ENCODE data around the gene DYNLT4. TPM values are rescaled to one million over a fixed set of nuclear protein-coding genes. Genes with fewer than 3 reads are reported as not detected.
A peak's percentile ranks its signal among the peaks of the same experiment; 100 is the strongest.

Gene DYNLT4
- total RNA-seq, 1 donor, result not detected

DNA sequence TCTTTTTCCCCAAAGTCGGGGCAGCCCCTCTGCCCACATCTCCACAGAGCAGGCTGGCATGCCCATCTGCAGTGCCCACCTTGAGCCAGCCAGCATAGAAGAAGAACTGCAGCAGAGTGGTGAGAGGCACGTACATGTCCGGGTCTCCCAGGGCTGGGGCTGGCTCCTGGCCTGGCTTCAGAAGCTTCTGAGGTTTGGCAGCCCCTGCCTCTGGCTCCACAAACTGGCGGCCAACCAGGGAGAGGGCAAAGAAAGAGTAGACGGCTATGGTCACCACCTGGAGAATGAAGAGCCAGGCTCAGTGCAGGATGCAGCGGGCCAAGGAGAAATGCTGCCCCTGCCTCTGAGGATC, 22.1 kb downstream of the DYNLT4 start:
- TF ChIP-seq, protein P1, sequence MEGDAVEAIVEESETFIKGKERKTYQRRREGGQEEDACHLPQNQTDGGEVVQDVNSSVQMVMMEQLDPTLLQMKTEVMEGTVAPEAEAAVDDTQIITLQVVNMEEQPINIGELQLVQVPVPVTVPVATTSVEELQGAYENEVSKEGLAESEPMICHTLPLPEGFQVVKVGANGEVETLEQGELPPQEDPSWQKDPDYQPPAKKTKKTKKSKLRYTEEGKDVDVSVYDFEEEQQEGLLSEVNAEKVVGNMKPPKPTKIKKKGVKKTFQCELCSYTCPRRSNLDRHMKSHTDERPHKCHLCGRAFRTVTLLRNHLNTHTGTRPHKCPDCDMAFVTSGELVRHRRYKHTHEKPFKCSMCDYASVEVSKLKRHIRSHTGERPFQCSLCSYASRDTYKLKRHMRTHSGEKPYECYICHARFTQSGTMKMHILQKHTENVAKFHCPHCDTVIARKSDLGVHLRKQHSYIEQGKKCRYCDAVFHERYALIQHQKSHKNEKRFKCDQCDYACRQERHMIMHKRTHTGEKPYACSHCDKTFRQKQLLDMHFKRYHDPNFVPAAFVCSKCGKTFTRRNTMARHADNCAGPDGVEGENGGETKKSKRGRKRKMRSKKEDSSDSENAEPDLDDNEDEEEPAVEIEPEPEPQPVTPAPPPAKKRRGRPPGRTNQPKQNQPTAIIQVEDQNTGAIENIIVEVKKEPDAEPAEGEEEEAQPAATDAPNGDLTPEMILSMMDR (IDR thresholded peaks at IDR 0.05; ENCODE audit: insufficient read depth, low read length), result no peak
- no peak for DNase-seq (ENCODE audit: low read depth)

DNA sequence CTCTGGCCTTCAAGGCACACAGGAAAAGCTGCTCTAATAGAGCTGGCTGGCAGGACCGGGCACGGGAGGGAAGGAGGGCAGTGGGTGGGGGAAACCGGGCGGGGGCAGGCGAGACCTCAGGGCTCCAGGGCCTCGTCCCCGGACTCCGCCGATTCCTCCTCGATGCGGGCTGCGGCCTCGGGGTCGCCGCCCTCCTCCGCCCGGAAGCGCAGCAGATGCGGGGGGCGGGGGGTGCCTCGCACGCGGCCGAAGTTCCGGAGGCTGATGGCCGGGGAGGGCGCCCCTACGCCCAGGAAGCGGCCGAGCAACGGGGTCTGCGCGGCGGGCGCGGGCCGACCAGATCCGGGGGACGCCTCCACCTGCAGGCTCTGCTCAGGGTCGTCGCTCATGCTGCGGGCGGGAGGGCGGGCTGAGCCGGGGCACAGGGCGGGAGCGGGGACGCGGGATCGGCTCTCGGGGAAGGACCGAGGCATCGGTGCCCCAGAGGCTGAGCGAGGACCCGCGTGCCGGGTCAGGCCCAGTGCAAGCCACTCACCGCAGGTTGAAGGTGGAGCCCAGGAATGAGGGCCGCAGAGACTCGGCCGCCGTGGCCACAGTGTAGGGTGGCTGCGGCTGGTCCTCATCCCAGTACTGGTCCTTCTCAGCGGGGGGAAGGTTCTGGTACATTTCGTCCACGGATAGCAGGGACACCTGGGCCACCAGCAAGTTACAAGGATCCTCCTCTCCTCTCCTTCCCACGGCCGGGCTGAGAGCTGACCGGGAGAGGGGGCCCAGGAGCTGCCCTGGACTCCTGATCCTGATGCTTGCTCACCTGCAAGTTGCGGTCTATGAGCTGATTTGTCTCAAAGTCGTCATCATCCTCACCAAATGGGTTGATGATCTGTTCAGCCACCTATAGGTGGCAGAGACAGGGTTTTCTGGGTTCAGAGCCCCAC, 22.8 kb downstream of the DYNLT4 start:
- no peak for DNase-seq (ENCODE audit: low read depth)
- peak overlapping the region; percentile 33 for H3K4me3 ChIP-seq (ENCODE audit: low read depth, low read length)
- TF ChIP-seq, protein P1 (IDR thresholded peaks at IDR 0.05; ENCODE audit: insufficient read depth, low read length), result peak; percentile 4

More for the DNA sequence above, 22.1 kb downstream of the DYNLT4 start:
- no peak overlapping the region for H3K4me3 ChIP-seq (ENCODE audit: low read depth, low read length)

DNA sequence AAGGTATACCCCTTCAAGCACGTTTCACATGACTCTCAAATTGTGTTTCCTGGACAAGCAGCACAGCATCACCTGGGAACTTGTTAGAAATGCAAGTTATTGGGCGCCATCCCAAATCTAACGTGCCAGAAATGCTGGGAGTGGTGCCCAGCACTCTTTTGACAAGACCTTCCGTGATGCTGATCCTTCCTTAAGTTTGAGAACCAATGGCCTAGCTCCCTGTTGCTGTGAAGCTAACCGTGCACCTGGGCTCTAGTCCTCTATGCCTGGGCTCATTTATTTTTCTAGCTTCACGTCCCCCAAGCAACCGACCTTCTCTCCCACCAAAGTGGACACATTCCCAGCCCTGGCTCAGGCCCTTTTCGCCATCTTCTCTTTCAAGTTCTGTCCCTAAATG, 23.5 kb downstream of the DYNLT4 start:
- peak; percentile 32 for DNase-seq (ENCODE audit: low read depth)
- TF ChIP-seq, protein P1 (IDR thresholded peaks at IDR 0.05; ENCODE audit: insufficient read depth, low read length), result no peak
- no peak overlapping the region for H3K4me3 ChIP-seq (ENCODE audit: low read depth, low read length)

DNA sequence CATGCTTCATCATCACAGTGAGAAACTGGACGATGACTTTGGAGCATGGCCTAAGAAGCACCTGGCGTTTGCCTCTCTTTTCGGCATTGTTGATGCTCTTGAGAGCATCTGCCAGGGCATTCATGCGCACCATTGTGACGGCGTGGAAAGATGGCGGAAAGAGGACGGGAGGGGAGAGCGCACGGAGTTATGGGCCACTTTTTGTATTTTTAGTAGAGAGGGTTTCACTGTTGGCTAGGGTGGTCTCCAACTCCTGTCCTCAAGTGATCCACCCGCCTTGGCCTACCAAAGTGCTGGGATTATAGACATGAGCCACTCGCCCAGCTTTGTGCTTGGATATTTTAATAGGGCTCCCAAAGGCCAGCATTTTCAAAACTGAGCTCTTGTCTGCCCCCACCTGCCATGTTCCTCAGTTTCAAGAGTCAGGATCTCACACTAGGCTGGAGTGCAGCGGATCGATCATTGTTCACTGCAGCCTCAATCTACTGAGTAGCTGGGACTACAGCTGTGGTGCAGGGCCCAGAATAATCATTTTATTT, 26.5 kb downstream of the DYNLT4 start:
- TF ChIP-seq, protein P1 (IDR thresholded peaks at IDR 0.05; ENCODE audit: insufficient read depth, low read length), result no peak
- no peak for DNase-seq (ENCODE audit: low read depth)
- H3K4me3 ChIP-seq (ENCODE audit: low read depth, low read length), result no peak overlapping the region

DNA sequence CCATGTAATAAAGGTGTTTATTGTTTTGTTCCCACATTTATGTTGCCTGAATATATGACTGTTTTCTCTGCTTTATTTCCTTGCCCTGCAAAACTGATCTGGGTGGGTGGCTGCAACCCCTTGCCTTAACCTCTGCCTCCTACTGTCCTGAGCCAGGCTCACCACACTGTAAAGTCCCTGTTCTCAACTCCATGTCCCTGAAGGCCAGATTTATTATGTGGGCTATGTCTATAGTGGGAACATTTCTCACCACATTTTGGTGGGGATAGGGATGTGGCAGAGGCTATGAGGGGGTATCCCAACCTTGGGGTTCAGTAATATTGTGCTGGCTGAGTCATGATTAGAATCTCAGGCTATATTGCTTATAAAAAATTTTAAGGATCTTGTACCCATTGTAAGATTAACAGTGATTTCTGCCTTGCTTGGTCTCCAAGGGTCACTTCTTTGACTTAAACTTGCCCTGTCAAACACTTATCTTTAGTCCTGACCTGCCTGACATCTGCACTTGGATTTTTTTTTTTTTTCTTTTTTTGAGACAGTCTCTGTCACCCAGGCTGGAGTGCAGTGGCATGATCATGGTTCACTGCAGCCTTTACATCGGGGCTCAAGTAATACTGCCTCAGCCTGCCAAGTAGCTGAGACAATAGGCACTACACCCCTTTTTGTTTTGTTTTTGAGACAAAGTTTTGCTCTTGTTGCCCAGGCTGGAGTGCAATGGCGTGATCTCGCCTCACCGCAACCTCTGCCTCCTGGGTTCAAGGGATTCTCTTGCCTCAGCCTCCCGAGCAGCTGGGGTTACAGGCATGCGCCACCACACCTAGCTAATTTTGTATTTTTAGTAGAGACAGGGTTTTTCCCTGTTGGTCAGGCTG, 28.2 kb downstream of the DYNLT4 start:
- TF ChIP-seq, protein P1 (IDR thresholded peaks at IDR 0.05; ENCODE audit: insufficient read depth, low read length), result no peak
- no peak overlapping the region for H3K4me3 ChIP-seq (ENCODE audit: low read depth, low read length)
- no peak for DNase-seq (ENCODE audit: low read depth)

DNA sequence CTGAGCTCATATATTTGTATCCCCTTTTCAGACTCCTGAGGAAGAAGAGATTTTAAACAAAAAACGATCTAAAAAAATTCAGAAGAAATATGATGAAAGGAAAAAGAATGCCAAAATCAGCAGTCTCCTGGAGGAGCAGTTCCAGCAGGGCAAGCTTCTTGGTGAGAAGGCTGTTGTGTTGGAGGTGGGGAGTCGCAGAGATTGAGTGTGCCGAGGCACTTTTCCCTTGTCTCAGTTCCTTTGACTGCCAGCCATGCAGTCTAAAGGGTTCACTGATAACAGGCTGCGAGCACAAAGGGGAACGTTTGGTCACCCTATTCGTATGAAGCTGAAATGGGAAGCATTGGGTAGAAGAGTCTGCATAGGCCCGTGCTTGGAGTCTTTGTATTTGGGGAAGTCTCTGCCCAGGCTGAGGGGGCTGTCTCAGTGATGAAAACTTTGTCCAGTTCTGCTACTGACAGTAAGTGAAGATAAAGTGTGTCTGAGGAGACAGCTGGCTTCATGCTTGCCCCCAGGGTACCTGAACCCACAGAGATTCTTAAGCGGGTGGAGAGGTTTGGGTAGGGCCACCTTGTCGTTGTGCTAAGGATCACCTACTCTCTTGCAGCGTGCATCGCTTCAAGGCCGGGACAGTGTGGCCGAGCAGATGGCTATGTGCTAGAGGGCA, 29.0 kb downstream of the DYNLT4 start:
- peak overlapping the region; percentile 88 for H3K4me3 ChIP-seq (ENCODE audit: low read depth, low read length)
- TF ChIP-seq, protein P1 (IDR thresholded peaks at IDR 0.05; ENCODE audit: insufficient read depth, low read length), result no peak
- no peak for DNase-seq (ENCODE audit: low read depth)
